H9 (cell line): ENCODE measurements around the gene SLC1A7. TPM values are rescaled to one million over a fixed set of nuclear protein-coding genes. Genes with fewer than 3 reads are reported as not detected.

Experiments
- DNase-seq: peaks from one replicate; pipeline ENCODE4 v3.0.0-alpha.2; 2017
- H2AFZ ChIP-seq: one replicate; pipeline ENCODE4 v1.6.1; 2013; ENCODE audit warnings: mild to moderate bottlenecking, low read length, control low read depth, moderate library complexity
- H2AK5ac ChIP-seq: 2 replicates; pipeline ENCODE4 v1.6.1; 2013; ENCODE audit warnings: low read length, control low read depth, mixed read lengths; ENCODE audit not compliant: insufficient read length
- H2BK120ac ChIP-seq: one replicate; pipeline ENCODE4 v1.6.1; 2013; ENCODE audit warnings: low read depth, mild to moderate bottlenecking, low read length, control low read depth, inconsistent platforms; ENCODE audit not compliant: poor library complexity, severe bottlenecking
- H2BK12ac ChIP-seq: 2 replicates; pipeline ENCODE4 v1.6.1; 2013; ENCODE audit warnings: low read length, control low read depth, mixed read lengths, low read depth; ENCODE audit not compliant: insufficient read length
- H2BK15ac ChIP-seq: 2 replicates; pipeline ENCODE4 v1.6.1; 2013; ENCODE audit warnings: low read depth, low read length, control low read depth
- H2BK20ac ChIP-seq: one replicate; pipeline ENCODE4 v1.6.1; 2013; ENCODE audit warnings: low read depth, mild to moderate bottlenecking, low read length, control low read depth, inconsistent platforms; ENCODE audit not compliant: poor library complexity, severe bottlenecking
- H2BK5ac ChIP-seq: 2 replicates; pipeline ENCODE4 v1.6.1; 2013; ENCODE audit warnings: low read length, control low read depth, mixed read lengths; ENCODE audit not compliant: insufficient read length
- H3K14ac ChIP-seq: 2 replicates; pipeline ENCODE4 v1.6.1; 2013; ENCODE audit warnings: low read length, control low read depth; ENCODE audit not compliant: insufficient read depth
- H3K18ac ChIP-seq: 2 replicates; pipeline ENCODE4 v1.6.1; 2013; ENCODE audit warnings: low read depth, mild to moderate bottlenecking, mixed read lengths, low read length, control low read depth; ENCODE audit not compliant: insufficient read length
- H3K23ac ChIP-seq: 2 replicates; pipeline ENCODE4 v1.6.1; 2013; ENCODE audit warnings: low read length, control low read depth, mixed read lengths, low read depth; ENCODE audit not compliant: insufficient read length
- H3K23me2 ChIP-seq: 2 replicates; pipeline ENCODE4 v1.6.1; 2013; ENCODE audit warnings: low read depth, mild to moderate bottlenecking, mixed read lengths, low read length, control low read depth; ENCODE audit not compliant: insufficient read length, poor library complexity, severe bottlenecking
- H3K27ac ChIP-seq: 2 replicates; pipeline ENCODE4 v1.5.1; 2013; ENCODE audit warnings: low read length, control low read depth, mixed read lengths, low read depth; ENCODE audit not compliant: insufficient read length
- H3K27me3 ChIP-seq: 2 replicates; pipeline ENCODE4 v1.6.1; 2013; ENCODE audit warnings: low read length, control low read depth, inconsistent platforms; ENCODE audit not compliant: insufficient read depth
- H3K4ac ChIP-seq: 2 replicates; pipeline ENCODE4 v1.6.1; 2013; ENCODE audit warnings: low read depth, mild to moderate bottlenecking, control low read depth, inconsistent platforms, low read length, moderate library complexity
- H3K4me1 ChIP-seq: 2 replicates; pipeline ENCODE4 v1.6.1; 2013; ENCODE audit warnings: low read length, control low read depth, inconsistent platforms; ENCODE audit not compliant: insufficient read depth
- H3K4me2 ChIP-seq: 2 replicates; pipeline ENCODE4 v1.6.1; 2013; ENCODE audit warnings: low read length, control low read depth, mixed read lengths; ENCODE audit not compliant: insufficient read length, insufficient read depth
- H3K56ac ChIP-seq: 2 replicates; pipeline ENCODE4 v1.6.1; 2013; ENCODE audit warnings: low read depth, mild to moderate bottlenecking, mixed read lengths, low read length, control low read depth; ENCODE audit not compliant: insufficient read length
- H3K79me1 ChIP-seq: 2 replicates; pipeline ENCODE4 v1.6.1; 2013; ENCODE audit warnings: low read depth, mild to moderate bottlenecking, moderate library complexity, low read length, control low read depth, inconsistent platforms; ENCODE audit not compliant: insufficient read depth, poor library complexity, severe bottlenecking
- H3K79me2 ChIP-seq: 2 replicates; pipeline ENCODE4 v1.6.1; 2013; ENCODE audit warnings: low read length, control low read depth, inconsistent platforms; ENCODE audit not compliant: insufficient read depth
- H3K9ac ChIP-seq: 2 replicates; pipeline ENCODE4 v1.6.1; 2013; ENCODE audit warnings: low read length, control low read depth, mixed read lengths; ENCODE audit not compliant: insufficient read length; ENCODE audit errors: extremely low read depth
- H3K9me3 ChIP-seq: one replicate; pipeline ENCODE4 v1.6.1; 2013; ENCODE audit warnings: low read depth, low read length, inconsistent platforms; ENCODE audit not compliant: control insufficient read depth
- H3T11ph ChIP-seq: one replicate; pipeline ENCODE4 v1.6.1; 2013; ENCODE audit warnings: mild to moderate bottlenecking, low read length, control low read depth, inconsistent platforms
- H4K20me1 ChIP-seq: one replicate; pipeline ENCODE4 v1.6.1; 2013; ENCODE audit not compliant: control insufficient read depth, insufficient read length, insufficient read depth
- H4K5ac ChIP-seq: 2 replicates; pipeline ENCODE4 v1.6.1; 2013; ENCODE audit warnings: low read depth, mild to moderate bottlenecking, mixed read lengths, low read length, control low read depth; ENCODE audit not compliant: insufficient read length
- H4K8ac ChIP-seq: replicated peaks from 2 replicates; pipeline ENCODE4 v1.6.1; 2013; ENCODE audit warnings: low read length, control low read depth, mixed read lengths, low read depth; ENCODE audit not compliant: insufficient read length
- H4K91ac ChIP-seq: 2 replicates; pipeline ENCODE4 v1.6.1; 2013; ENCODE audit warnings: low read depth, mild to moderate bottlenecking, moderate library complexity, mixed read lengths, low read length, control low read depth; ENCODE audit not compliant: insufficient read length
- H3K27ac Mint-ChIP-seq, 3 experiments: 2 replicates in 2 of 3; 3 replicates in 1 of 3; pipeline ENCODE4 v1.8.0; 2020 to 2021; ENCODE audit warnings: mixed read lengths in 3 of 3, mild to moderate bottlenecking in 1 of 3, moderate library complexity in 1 of 3
- H3K27me3 Mint-ChIP-seq: 2 replicates; pipeline ENCODE4 v1.8.0; 2021; ENCODE audit warnings: low read depth, mild to moderate bottlenecking, moderate library complexity, mixed read lengths
- H3K36me3 Mint-ChIP-seq, 3 experiments: 2 replicates in 2 of 3; 3 replicates in 1 of 3; pipeline ENCODE4 v1.8.0; 2020 to 2021; ENCODE audit warnings: low read depth in 3 of 3, mixed read lengths in 3 of 3; ENCODE audit not compliant: insufficient read depth in 1 of 3
- H3K4me1 Mint-ChIP-seq, 2 experiments: 2 replicates each; pipeline ENCODE4 v1.8.0; 2020; ENCODE audit warnings: mixed read lengths in 2 of 2
- H3K4me3 Mint-ChIP-seq, 2 experiments: 2 replicates in 1 of 2; 3 replicates in 1 of 2; pipeline ENCODE4 v1.8.0; 2020 to 2021; ENCODE audit warnings: mild to moderate bottlenecking in 2 of 2, mixed read lengths in 2 of 2, moderate library complexity in 1 of 2
- H3K9me3 Mint-ChIP-seq, 2 experiments: 2 replicates in 1 of 2; 3 replicates in 1 of 2; pipeline ENCODE4 v1.8.0; 2020; ENCODE audit warnings: mild to moderate bottlenecking in 2 of 2, mixed read lengths in 2 of 2, moderate library complexity in 1 of 2
- CTCF ChIP-seq: fragments of 200-600 bp; sonication (generic); conservative IDR thresholded peaks from 3 replicates; pipeline ENCODE4 v1.8.0; 2021; ENCODE audit warnings: antibody characterized with exemption, mild to moderate bottlenecking
- whole genome bisulfite sequencing: extraction: QIAGEN DNeasy Blood & Tissue Kit; methylation state at CpG from one replicate; pipeline ENCODE4 v1.1.7; 2013; ENCODE audit warnings: missing lambda C conversion rate, low lambda C conversion rate, mixed read lengths; ENCODE audit not compliant: insufficient read length; ENCODE audit errors: extremely low coverage; 5-methylcytosine and 5-hydroxymethylcytosine counted together
- total RNA-seq: library from RNA; stranded (reverse); gene quantifications from 2 replicates; pipeline ENCODE4 v1.2.1, GENCODE V29; 2021

Gene SLC1A7
- total RNA-seq, 1 experiment from 2014 or later, result not detected

- no peak overlapping the region for H2BK12ac ChIP-seq
- Mint-ChIP-seq H3K27me3 (no peaks in the 10 kb centered on the region), H3K27ac (no peak overlapping the region), H3K4me3 (no peak overlapping the region), H3K36me3 (peaks cover 0 to 6% (median 5%) of the 10 kb centered on the region in 3 experiments; a peak in 4 of 7 replicates), H3K9me3 (no peaks in the 10 kb centered on the region), H3K4me1 (peaks cover 8 to 9% of the 10 kb centered on the region in 2 experiments)
- no peak overlapping the region for H3K23ac ChIP-seq
- no peak overlapping the region for H2AK5ac ChIP-seq
- H3K79me1 ChIP-seq, result no peaks in the 10 kb centered on the region
- no peak for TF ChIP-seq CTCF
- no peaks in the 10 kb centered on the region for H3K4me1 ChIP-seq
- H3K9me3 ChIP-seq, result no peaks in the 10 kb centered on the region
- H3K18ac ChIP-seq, result no peak overlapping the region
- H3K14ac ChIP-seq, result no peak overlapping the region
- H3K23me2 ChIP-seq, result no peaks in the 10 kb centered on the region
- H3T11ph ChIP-seq, result no peak overlapping the region
- no peak overlapping the region for H4K5ac ChIP-seq
- H4K91ac ChIP-seq, result no peak overlapping the region
- H2BK120ac ChIP-seq, result no peak overlapping the region
- H3K4me2 ChIP-seq, result no peak overlapping the region
- no peak for DNase-seq
- H2BK15ac ChIP-seq, result no peak overlapping the region
- H2AFZ ChIP-seq, result no peak overlapping the region
- H2BK20ac ChIP-seq, result no peak overlapping the region
- H4K8ac ChIP-seq, result no peak overlapping the region
- H3K4ac ChIP-seq, result no peak overlapping the region
- WGBS, result no CpG with 5 or more reads among the region's 3 CpGs
- H2BK5ac ChIP-seq, result no peak overlapping the region
- no peak overlapping the region for H3K9ac ChIP-seq
- H3K79me2 ChIP-seq, result no peaks in the 10 kb centered on the region
- H4K20me1 ChIP-seq, result no peaks in the 10 kb centered on the region
- no peak overlapping the region for H3K27ac ChIP-seq
- no peaks in the 10 kb centered on the region for H3K27me3 ChIP-seq
- no peak overlapping the region for H3K56ac ChIP-seq
Observed at GRCh38 chr1:53038566-53038965, 103.9 kb downstream of the SLC1A7 start.

Other genes with a start within 250 kb of the SLC1A7 start
- 30.6 and 31.2 TPM in 2 replicates for gene ECHDC2, start 220.9 kb downstream of the SLC1A7 start, total RNA-seq
- gene SCP2, start 215.4 kb downstream of the SLC1A7 start, total RNA-seq, result 48.8 and 57.2 TPM in 2 replicates
- 0.17 and 0.29 TPM in 2 replicates for gene PODN, start 80.4 kb downstream of the SLC1A7 start, total RNA-seq
- 28.9 and 33.2 TPM in 2 replicates for gene CPT2, start 54.2 kb upstream of the SLC1A7 start, total RNA-seq
- 67.0 and 73.2 TPM in 2 replicates for gene CZIB, start 78.0 kb upstream of the SLC1A7 start, total RNA-seq
- gene MAGOH, start 95.9 kb upstream of the SLC1A7 start, total RNA-seq, result 81.2 and 82.7 TPM in 2 replicates
- gene LRP8, start 185.4 kb upstream of the SLC1A7 start, total RNA-seq, result 69.2 and 78.6 TPM in 2 replicates